Nephron (organoid): ENCODE results near the gene DIDO1.
A peak's percentile ranks its signal among the peaks of the same experiment; 100 is the strongest.

Experiments used
- H3K27ac Mint-ChIP-seq, 3 experiments: 2 replicates each; pipeline ENCODE4 v1.8.0; 2020; ENCODE audit warnings: mixed read lengths in 3 of 3, mild to moderate bottlenecking in 2 of 3, moderate library complexity in 1 of 3
- H3K27me3 Mint-ChIP-seq: 2 replicates; pipeline ENCODE4 v1.8.0; 2021; ENCODE audit warnings: low read depth, mild to moderate bottlenecking, moderate library complexity, mixed read lengths
- H3K36me3 Mint-ChIP-seq: 2 replicates; pipeline ENCODE4 v1.8.0; 2020; ENCODE audit warnings: low read depth, mixed read lengths
- H3K4me1 Mint-ChIP-seq: 2 replicates; pipeline ENCODE4 v1.8.0; 2020; ENCODE audit warnings: mixed read lengths
- H3K4me3 Mint-ChIP-seq, 3 experiments: 2 replicates each; pipeline ENCODE4 v1.8.0; 2020; ENCODE audit warnings: mild to moderate bottlenecking in 3 of 3, mixed read lengths in 3 of 3, moderate library complexity in 2 of 3
- H3K9me3 Mint-ChIP-seq: 2 replicates; pipeline ENCODE4 v1.8.0; 2020; ENCODE audit warnings: mixed read lengths
- TF ChIP-seq, protein P1 (sequence below), 3 experiments: fragments of 200-600 bp; sonication (generic); IDR thresholded peaks; one replicate each; pipeline ENCODE4 v1.5.0; 2021; ENCODE audit warnings: antibody characterized with exemption in 3 of 3; ENCODE audit not compliant: unreplicated experiment in 3 of 3

DIDO1 gene

DNA sequence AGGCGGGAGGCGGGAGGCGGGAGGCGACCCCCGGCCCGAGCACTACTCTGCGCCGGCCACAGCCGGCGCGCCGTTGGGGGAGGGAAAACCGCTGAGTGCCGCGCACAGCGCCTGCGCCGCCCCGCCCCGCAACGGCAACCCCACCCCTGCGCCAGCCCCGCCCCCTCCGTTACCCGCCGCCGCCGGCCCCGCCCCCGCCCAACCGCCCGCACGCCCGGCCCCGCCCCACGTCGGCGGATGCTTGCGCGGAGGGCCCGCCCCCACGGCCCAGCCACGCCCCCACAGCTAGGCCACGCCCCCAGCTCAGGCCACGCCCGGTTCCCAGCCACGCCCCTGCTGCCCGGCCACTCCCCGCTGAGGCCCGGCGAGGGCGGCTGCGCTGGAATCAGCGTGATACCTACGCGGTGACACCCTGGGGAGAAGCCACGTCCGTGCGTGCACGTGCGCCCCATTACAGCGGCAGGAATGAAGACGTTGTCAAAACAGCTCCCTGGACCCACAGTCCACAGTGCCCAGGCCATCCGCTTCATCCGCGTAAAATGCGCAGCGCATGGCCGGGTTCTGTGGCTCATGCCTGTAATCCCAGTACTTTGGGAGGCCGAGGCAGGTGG is 64.5 kb downstream of the DIDO1 start, which contains the start of gene TCFL5:
Gene TCFL5 (minus strand): TSS at position 97 of the 611 bp plus-strand sequence. CDS start 152 bp downstream, outside the sequence.
- peaks cover 9% of the 10 kb centered on the region for H3K9me3 Mint-ChIP-seq
- H3K27me3 Mint-ChIP-seq = peaks cover 14% of the 10 kb centered on the region
- peaks cover 25% of the 10 kb centered on the region for H3K4me1 Mint-ChIP-seq
- TF ChIP-seq, protein P1, sequence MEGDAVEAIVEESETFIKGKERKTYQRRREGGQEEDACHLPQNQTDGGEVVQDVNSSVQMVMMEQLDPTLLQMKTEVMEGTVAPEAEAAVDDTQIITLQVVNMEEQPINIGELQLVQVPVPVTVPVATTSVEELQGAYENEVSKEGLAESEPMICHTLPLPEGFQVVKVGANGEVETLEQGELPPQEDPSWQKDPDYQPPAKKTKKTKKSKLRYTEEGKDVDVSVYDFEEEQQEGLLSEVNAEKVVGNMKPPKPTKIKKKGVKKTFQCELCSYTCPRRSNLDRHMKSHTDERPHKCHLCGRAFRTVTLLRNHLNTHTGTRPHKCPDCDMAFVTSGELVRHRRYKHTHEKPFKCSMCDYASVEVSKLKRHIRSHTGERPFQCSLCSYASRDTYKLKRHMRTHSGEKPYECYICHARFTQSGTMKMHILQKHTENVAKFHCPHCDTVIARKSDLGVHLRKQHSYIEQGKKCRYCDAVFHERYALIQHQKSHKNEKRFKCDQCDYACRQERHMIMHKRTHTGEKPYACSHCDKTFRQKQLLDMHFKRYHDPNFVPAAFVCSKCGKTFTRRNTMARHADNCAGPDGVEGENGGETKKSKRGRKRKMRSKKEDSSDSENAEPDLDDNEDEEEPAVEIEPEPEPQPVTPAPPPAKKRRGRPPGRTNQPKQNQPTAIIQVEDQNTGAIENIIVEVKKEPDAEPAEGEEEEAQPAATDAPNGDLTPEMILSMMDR (IDR thresholded peaks at IDR 0.05; ENCODE audit: unreplicated experiment in 3 of 3) = no peak
- H3K36me3 Mint-ChIP-seq = peaks cover 11% of the 10 kb centered on the region
- H3K27ac Mint-ChIP-seq = peak within 1 kb of the TSS; percentile 30 to 84 (median 75)
- H3K4me3 Mint-ChIP-seq = peak within 1 kb of the TSS; percentile 79 to 88 (median 85)

DNA sequence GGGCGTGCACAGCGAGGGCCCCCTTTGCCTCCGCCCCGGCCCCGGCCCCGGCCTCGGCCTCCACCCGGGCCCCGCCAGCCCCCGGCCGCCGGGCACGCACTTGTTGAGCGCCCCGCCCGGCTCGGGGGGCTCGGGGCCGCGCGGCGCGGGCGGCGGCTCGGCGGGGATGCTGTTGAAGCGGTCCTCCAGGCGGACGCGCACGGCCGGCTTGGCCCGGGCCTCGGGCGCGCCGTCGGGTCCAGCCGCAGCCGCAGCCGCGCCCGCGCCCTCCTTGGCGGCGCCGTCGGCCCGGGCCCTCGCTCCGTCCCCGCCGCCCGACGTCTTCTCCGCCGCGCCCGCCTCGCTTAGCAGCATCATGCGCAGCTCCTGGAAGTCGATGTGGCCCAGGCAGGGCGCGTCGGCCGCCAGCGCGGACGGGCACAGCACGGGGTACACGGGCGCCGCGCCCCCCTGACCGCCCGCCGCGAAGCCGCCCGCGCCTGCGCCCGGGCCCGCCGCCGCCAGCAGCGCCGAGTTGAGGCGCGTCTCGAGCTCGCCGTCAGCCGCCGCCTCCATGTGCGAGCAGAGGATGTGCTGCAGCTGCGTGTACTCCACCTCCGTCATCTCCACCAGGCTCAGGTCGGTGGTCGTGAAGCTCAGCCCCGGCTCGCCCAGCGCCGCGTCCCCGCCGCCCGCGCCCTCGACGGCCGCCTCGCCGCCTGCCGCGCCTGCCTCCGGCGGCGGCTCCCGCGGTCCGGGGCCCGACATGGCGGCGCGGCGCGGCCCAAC is 65.2 kb downstream of the DIDO1 start:
- Mint-ChIP-seq H3K36me3 (peaks cover 12% of the 10 kb centered on the region), H3K9me3 (peaks cover 9% of the 10 kb centered on the region), H3K27me3 (peaks cover 14% of the 10 kb centered on the region), H3K4me3 (peak overlapping the region in 1 of 3 experiments; percentile 56), H3K27ac (no peak overlapping the region), H3K4me1 (peaks cover 25% of the 10 kb centered on the region)
- TF ChIP-seq, protein P1 (IDR thresholded peaks at IDR 0.05; ENCODE audit: unreplicated experiment in 3 of 3) = no peak

GRCh38 chr20:62860391-62860923 is 65.8 kb downstream of the DIDO1 start:
- Mint-ChIP-seq H3K4me3 (peak overlapping the region; percentile 79 to 88 (median 85)), H3K27me3 (peaks cover 14% of the 10 kb centered on the region), H3K9me3 (peaks cover 7% of the 10 kb centered on the region), H3K27ac (peak overlapping the region; percentile 48 to 57 (median 56)), H3K36me3 (peaks cover 12% of the 10 kb centered on the region), H3K4me1 (peaks cover 25% of the 10 kb centered on the region)
- TF ChIP-seq, protein P1 (IDR thresholded peaks at IDR 0.05; ENCODE audit: unreplicated experiment in 3 of 3) = no peak

GRCh38 chr20:62859721-62860120 is 66.6 kb downstream of the DIDO1 start:
- Mint-ChIP-seq H3K9me3 (peaks cover 6% of the 10 kb centered on the region), H3K27ac (peak overlapping the region in 2 of 3 experiments; percentile 48 to 57), H3K4me3 (peak overlapping the region; percentile 79 to 88 (median 85)), H3K4me1 (peaks cover 25% of the 10 kb centered on the region), H3K27me3 (peaks cover 14% of the 10 kb centered on the region), H3K36me3 (peaks cover 15% of the 10 kb centered on the region)
- TF ChIP-seq, protein P1 (IDR thresholded peaks at IDR 0.05; ENCODE audit: unreplicated experiment in 3 of 3) = no peak

GRCh38 chr20:62858058-62858830 is 68.1 kb downstream of the DIDO1 start:
- Mint-ChIP-seq H3K27ac (no peak overlapping the region), H3K9me3 (peaks cover 3% of the 10 kb centered on the region), H3K36me3 (peaks cover 27% of the 10 kb centered on the region), H3K4me3 (peak overlapping the region; percentile 20 to 45 (median 25)), H3K4me1 (peaks cover 25% of the 10 kb centered on the region), H3K27me3 (peaks cover 14% of the 10 kb centered on the region)
- TF ChIP-seq, protein P1 (IDR thresholded peaks at IDR 0.05; ENCODE audit: unreplicated experiment in 3 of 3) = no peak
